Activated CD4-positive, CD25-positive, alpha-beta regulatory T cell treated with anti-CD3 and anti-CD28 coated beads, Interleukin-2, amount 50 U/mL, for 24 hours (primary cell): ENCODE measurements around the gene RAD23A.
"Not testable (repeated sequence)": the region's sequence is repeated elsewhere in the genome, so short reads cannot be mapped to it uniquely, and the experiment has no call there.

Experiments
- ATAC-seq, 2 donors: fragments of 150-1000 bp; cut with Tn5 transposase; one replicate each; pipeline ENCODE4 v1.10.0; 2021; ENCODE audit warnings: mild to moderate bottlenecking in 1 of 2, moderate library complexity in 1 of 2

The RAD23A gene

DNA sequence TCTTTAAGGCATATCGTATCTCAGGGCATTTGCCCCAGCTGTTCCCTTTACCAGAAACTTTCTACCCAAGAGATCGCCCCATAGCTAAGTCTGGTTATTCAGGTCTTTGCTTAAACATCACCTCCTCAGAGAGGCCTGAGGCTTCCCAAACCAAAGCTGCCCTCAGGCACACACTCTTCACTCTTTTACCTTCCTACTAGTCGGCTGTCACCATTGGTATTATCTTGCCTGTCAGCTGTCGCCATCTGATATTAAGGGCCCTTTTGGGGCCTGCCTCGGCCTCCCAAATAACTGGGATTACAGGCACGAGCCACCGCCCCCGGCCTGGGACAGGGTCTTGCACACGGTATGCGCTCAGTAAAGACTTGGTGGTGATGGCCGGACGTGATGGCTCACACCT, 10.3 kb downstream of the RAD23A start:
- no peak for ATAC-seq

DNA sequence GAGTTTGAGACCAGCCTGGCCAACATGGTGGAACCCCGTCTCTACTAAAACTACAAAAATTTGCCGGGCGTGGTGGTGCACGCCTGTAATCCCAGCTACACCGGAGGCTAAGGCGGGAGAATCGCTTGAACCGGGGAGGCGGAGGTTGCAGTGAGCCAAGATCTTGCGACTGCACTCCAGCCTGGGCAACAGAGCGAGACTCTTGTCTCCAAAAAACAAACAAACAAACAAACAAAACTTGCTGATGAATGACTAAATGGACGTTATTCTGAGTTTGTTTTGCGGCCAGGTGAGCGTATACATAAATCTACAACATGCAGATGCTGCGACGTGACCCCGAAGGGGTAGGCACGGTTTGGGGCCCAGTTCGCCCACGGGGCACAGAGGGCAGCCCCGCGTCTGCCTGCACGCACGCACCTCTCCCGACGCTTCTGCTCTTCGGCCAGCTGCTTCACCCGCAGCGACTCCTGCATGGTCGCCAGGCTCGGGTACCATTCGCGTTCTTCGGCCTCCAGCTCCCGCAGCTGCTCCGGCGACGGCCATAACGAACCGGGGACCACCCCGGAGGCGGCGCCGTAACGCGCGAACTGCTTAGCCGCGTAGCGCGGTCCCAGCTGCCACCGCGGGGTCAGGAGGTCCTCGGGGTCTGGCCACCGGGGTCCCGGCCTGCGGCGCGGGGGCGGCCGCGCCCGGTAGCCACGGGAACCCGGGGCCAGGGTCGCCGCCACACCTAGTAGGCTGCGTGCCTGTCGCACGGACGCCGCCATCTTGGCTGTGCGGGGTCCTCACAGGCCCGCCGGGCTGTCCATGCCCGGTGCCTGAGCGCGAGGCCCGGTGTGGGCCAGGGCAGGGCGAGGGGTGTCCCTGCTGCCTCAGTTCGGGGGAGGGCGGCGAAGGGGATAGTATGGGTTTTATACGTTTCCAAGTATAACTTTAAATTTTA, 11.1 kb downstream of the RAD23A start, which contains the start of gene GADD45GIP1:
Gene GADD45GIP1, minus strand, starts transcription at position 778 of the 943 bp plus-strand sequence. Its CDS starts 11 bp downstream, at position 767.
- ATAC-seq = peak; percentile 96

DNA sequence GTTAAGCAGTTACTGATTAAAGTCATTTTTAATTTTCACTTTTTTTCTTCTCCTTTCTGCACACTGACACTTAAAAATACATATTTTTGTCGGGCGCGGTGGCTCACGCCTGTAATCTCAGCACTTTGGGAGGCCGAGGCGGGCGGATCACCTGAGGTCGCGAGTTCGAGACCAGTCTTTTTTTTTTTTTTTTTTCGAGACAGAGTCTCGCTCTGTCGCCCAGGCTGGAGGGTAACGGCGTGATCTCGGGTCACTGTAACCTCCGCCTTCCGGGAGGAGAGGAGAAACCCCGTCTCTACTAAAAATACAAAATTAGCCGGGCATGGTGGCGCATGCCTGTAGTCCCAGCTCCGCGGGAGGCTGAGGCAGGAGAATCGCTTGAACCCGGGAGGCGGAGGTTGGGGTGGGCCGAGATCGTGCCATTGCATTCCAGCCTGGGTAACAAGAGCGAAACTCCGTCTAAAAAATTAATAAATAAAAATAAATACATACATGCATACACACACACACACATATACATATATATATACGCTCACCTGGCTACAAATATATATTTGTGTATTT, 11.8 kb downstream of the RAD23A start:
- ATAC-seq = peak; percentile 11 to 22

DNA sequence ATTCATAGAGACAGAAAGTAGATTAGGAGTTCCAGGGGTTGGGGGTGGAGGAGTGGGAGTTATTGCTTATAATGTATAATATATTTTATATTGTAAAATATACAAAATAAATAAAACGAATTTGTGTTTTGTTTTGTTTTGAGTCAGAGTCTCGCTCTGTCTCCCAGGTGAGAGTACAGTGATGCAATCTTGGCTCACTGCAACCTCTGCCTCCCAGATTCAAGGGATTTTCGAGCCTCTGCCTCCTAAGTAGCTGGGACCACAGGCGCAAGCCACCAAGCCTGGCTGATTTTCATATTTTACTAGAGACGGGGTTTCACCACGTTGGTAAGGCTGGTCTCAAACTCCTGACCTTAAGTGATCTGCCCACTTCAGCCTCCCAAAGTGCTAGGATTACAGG, 13.8 kb downstream of the RAD23A start:
- no peak for ATAC-seq

DNA sequence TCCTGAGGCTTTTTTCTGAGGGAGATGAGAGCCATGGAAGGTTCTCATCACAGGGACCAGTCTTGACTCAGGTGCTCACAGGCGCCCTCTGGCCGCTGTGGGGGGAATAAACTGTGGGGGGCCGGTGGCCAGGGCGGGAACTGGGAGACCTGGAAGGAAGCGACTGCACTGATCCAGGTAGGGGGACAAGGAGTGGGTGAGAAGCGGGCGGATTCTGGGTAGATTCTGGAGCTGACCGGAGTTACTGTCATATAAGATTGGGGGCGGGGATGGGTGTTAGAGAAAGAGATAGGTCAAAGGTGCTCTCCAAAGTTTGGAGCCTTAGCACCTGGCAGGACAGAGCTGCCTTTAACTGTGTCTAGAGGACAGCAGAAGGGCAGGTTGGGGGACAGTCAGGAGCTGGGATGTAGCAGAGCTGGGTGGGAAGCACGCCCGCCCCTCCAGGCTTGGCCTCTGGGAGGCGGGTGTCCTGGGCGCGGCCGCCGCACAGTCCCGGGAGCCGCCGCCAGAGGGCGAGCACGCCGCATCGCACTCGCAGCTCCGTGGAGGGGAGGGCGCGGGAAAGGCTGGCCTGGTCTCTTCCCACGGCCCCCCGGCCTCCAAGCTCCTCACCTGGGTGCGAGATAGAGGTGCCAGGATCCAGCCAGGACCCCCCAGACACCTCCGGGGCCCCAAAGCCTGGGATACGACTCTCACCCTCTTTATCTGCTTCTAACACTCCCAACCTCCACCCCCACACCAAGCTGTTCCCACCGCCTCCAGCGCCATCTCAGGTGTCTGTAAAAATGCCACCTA, 19.6 kb downstream of the RAD23A start:
- ATAC-seq = peak; percentile 94 to 97

DNA sequence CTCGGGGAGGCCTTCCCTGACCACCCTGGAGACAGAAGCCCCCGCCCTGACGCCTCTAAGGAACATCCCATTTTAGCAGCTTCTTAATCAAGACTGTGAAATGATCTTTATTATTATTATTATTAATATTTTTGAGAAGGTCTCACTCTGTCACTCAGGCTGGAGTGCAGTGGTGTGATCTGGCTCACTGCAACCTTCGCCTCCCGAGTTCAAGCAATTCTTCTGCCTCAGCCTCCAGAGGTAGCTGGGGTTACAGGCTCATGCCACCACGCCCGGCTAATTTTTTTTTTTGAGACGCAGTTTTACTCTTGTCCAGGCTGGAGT, 20.1 kb downstream of the RAD23A start:
- ATAC-seq = no peak

DNA sequence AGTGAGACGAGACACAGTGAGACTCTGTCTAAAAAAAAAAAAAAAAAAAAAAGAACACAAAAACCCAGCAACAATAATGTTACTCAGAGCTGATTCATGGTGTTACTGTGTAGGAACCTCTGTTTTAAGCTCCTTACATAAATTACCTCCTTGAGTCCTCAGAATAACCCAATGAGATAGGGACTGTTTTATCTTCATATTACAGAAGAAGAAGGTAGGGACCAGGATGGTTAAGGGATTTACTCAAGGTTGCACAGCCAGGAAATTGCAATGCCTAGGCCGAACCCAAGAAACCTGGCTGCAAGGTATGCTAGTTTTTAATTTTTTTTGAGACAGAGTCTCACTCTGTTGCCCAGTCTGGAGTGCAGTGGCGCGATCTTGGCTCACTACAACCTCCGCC, 22.2 kb downstream of the RAD23A start:
- no peak for ATAC-seq

DNA sequence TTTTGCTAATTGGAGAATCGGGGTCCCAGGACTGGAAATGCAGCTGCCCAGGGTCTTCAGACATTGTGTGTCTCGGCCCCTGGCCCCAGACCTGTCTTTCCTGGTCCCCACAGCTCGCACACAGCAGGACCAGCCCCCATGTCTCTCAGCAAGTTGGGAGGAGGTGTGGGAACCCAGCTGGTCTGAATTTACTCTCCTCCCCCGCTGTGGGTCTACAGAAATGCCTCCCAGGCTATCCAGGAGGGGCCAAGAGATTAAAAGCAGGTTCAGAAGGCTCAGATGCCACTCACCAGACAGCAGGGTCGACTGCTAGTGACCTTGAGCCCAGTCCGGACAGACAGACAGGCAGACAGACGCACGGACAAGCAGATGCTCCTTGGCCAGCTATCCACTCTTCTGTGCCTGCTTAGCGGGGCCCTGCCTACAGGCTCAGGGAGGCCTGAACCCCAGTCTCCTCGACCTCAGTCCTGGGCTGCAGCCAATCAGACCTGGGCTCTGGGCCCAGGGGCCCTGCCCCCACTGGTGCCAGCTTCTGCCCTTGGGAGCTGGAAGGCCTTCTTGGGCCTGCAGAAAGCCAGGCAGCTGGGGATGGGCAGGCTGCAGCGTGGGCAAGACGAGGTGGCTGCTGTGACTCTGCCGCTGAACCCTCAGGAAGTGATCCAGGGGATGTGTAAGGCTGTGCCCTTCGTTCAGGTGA, 23.8 kb downstream of the RAD23A start, which contains the start of gene DAND5:
Gene DAND5, plus strand, starts transcription at position 285 of the 697 bp plus-strand sequence. Its CDS starts 85 bp downstream, at position 370.
- ATAC-seq = no peak

DNA sequence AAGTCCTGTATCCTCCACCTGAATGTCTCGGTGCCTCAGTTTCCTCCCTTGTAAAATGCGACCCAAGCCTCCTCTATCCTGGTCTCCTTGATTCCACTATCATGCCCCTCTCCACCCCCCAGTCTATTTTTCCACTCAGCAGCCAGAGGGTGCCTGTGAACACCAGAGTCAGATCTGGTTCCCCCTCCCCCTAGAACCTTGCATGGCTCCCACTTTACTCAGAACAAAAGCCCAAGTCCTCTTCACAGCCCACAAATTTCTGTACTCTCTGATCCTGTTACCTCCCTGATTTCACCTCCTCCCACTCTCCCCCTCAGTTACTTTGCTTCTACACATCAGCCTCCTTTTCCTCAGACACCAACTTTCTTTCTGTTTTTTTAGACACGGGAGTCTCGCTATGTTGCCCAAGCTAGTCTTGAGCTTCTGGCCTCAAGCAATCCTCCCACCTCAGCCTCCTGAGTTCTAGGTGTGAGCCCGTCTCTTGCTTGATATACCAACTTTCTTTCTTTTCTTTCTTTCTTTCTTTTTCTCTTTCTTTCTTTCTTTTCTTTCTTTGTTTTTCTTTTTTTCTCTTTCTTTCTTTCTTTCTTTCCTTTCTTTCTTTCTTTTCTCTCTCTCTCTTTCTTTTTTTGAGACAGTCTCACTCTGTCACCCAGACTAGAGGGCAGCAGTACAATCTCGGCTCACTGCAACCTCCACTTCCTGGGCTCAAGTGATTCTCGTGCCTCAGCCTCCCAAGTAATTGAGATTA, 24.6 kb downstream of the RAD23A start:
- no peak for ATAC-seq

DNA sequence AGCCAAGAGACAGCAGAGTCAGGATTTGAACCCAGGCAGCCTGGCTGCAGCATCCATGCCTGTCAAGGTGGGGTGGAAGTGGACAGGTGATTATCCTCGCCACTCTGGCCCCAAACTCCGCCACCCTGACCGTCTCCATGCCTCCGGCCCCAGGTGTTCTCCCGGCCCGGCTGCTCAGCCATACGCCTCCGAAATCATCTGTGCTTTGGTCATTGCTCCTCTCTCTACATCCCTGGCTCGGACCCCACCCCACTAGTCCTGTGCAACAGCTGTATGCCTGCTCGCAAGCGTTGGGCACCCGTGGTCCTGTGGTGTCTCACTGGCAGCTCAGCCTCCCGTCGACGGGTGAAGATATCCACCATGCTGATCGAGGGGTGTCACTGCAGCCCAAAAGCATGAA, 27.6 kb downstream of the RAD23A start:
- no peak for ATAC-seq

DNA sequence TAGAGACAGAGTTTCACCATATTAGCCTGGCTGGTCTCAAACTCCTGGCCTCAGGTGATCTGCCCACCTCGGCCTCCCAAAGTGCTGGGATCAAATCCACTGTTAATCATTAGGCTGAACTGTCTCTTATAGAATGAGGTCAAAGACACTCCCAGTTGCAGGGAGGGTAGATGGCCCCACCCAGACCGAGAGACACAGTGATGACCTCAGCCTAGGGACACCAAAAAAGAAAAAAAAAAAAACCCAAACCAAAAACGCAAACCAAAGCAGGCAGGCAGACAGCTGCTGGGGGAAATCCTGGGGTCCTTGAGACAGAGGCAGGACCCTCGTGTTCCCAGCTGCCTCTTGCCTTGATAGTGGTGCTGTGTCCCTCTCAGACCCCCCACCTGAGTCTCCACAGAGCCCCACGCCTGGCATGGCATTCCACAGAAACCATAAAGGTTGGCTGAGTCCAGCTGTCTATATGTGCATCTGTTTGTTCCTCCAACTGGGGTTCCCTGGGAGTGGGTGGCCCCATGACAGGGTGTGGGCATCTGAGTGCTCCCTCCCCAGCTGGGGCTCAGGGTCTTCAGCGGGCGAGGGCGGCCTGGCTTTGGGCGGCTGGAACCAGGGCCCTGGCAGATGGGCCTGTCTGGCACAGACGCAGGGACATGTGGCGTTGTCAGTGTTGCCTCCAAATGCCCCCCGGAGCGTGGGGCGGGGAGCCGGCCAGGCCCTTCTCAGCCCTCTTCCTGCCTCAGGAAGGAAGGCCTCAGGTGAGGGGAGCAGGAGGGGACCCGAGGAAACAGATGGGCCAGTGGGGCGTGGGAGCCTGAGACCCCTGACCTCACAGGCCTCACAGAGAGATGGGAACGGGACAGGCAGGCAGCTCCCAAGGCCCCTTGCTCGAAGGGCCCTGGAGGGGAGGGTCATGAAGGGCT, 28.9 kb downstream of the RAD23A start:
- ATAC-seq = no peak

DNA sequence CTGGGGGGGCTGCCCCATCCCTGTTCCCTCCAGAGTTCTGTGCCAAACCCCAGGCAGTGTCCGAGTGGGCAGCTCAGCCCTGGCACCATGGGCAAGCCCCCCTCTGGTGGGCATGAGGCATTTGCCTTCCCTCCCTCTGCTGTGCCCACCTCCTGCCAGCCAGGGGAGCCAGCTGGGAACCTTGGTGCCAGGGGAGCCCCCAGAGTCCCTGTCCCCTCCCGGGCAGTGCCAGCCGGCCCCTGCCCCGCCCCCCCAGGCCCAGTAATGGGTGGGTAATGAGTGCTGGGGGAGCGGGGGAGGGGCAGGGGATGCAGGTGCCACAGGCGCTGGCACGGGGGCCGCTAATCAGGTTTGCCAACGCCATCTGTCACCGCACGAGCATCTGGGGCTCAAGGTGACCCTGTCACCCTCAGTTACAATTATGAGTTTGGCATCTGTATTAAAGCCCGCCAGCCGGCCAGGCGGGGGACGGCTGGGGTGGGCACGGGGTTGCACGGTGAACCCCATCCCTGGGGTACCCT, 29.6 kb downstream of the RAD23A start:
- no peak for ATAC-seq

DNA sequence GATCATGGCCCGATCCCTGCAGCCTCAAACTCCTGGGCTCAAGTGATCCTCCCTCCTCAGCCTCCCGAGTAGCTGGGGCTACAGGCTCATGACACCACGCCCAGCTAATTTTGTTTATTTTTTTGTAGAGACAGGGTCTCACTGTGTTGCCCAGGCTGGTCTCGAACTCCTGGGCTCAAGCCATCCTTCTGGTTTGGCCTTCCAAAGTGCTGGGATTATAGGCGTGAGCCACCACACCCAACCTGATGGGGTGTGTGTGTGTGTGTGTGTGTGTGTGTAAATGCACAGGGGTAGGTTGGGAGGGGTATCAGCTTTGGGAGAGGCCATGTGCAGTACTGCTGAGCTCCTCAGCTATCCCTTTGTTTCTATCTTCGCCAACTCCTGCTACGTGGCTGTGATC, 30.4 kb downstream of the RAD23A start:
- ATAC-seq = not testable (repeated sequence)

DNA sequence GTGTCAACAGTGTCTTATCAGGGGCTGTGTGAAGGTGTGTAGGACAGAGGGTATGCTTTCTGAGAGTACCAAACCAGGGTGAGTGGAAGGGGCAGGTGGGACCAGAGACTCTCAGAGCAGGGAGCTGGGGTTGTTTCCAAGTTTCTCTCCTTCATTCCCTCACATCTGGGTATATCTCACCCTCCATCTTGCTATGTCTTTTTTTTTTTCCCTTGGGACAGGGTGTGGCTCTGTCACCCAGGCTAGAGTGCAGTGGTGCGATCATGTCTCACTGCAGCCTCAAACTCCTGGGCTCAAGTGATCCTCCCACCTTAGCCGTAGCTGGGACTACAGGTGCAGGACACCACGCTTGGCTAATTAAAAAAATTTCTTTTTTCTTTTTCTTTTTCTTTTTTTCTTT, 34.3 kb downstream of the RAD23A start:
- ATAC-seq = no peak

DNA sequence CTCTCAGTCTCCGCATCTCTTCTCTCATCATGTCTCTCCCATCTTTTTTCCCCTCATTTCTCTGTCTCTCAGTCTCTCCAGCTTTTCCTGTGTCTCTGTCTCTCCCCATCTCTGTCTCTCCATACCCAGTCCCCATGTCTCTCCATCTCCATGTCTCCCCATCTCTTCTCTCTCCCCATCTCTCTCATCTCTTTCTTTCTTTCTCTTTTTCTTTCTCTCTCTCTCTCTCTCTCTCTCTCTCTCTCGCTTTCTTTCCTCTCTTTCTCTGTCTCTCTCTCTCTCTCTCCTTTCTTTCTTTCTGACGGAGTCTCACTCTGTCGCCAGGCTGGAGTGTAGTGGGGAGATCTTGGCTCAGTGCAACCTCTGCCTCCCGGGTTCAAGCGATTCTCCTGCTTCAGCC, 37.0 kb downstream of the RAD23A start:
- ATAC-seq = no peak

DNA sequence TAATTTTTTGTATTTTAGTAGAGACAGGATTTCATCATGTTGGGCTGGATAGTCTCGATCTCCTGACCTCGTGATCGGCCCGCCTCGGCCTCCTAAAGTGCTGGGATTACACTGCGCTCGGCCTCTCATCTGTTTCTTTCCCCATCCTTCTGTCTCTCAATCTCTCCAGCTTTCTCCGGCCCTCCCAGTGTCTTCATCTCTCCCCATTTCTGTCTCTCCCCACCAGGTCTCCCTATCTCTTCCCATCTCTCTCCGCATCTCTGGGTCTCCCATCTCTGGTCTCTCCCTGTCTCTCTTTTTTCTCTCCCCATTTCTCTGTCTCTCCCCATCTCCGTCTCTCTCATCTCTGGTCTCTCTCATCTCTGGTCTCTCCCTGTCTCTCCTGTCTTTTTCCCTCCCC, 37.4 kb downstream of the RAD23A start:
- ATAC-seq = no peak

DNA sequence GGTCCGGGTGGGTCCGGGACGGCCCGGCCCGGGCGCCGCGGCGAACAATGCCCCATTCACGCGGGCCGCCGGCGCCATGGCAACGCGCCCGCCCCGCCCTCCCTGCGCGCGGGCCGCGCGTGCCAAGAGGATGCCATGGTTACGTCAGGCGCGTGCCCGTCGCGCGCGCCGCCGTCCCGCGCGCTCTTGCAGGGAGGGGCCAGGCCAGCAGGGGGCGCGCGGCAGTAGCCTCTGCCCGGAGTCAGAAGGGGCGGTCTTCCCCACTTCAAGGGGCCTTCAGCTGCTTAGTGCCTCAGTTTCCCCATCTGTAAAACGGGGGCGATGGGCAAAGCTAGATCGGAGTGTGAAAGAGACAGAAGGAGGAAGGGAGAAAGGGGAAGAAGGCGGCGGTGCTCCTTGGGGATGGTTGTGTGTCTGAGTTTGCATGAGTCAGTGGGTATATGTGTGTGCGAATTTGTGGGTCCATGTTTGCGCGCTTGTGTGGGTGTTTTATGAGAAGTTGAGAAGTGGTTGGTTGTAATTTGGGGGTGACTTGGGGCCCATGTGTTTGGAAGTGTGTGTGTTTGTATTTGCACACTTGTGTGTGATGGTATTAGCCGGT, 38.0 kb downstream of the RAD23A start:
- ATAC-seq = peak; percentile 80 to 81

DNA sequence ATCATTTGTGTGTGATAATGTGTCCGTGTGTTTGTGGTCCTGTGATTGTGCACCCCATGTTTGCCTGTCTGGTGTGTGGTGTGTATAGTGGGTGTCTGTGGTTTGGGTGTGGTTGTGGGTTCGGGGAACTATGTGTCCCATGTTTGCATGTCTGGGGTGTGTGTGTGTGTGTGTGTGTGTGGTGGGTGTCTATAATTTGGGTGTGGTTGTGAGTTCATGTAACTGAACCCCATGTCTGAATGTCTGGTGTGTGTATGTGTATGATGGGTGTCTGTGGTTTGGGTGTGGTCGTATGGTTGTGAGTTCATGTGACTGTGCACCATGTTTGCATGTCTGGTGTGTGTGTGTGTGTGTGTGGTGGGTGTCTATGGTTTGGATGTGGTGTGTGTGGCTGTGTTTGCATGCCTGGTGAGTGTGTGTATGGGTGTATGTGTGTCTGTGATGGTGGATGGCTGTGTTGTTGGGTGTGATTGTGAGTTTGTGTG, 38.5 kb downstream of the RAD23A start:
- no peak for ATAC-seq

DNA sequence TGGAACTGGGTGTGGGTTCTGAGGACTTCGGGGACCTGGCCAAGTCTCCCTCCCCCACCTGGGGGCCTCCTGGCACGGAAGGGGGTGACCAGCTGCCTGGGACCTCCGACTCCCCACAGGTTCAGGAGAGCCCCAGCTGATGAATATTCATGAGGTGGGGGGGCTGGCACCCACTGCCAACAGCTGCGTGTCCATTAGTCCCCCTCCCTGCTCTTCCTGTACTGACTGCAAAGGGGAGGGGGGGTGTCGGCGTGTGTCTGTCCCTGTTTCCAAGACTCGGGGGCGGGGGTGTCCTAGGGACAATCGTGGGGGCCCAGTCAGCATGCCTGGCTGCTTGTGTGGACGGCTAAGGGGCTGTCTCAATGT, 39.0 kb downstream of the RAD23A start:
- ATAC-seq = no peak
